ENCODE data around the gene RAPGEF4. TPM values are rescaled to one million over a fixed set of nuclear protein-coding genes. Genes with fewer than 3 reads are reported as not detected.

Gene RAPGEF4
- polyA plus RNA-seq, 1 experiment, result 1.3 TPM

- Histone ChIP-seq H3K4me3 (ENCODE audit: low read depth, low read length) (no peak overlapping the region), H3K9me3 (ENCODE audit: control insufficient read depth, insufficient read depth, low read length) (no peaks in the 10 kb centered on the region), H3K27me3 (ENCODE audit: control insufficient read depth, insufficient read depth, low read length) (no peaks in the 10 kb centered on the region), H3K27ac (ENCODE audit: low read depth, low read length) (peak overlapping the region; percentile 25)
- ChIA-PET CTCF (interaction anchor here (1.1 to 4.0 kb wide), 3 partner anchors 17 to 166 kb away, joined by 3 to 28 read pairs (median 6); no protein-coding TSS in a partner anchor), POLR2A (interaction anchor here (0.5 kb wide), 1 partner anchor 19 kb away, joined by 3 read pairs; no protein-coding TSS in a partner anchor)
- no peak for TF ChIP-seq CTCF (IDR thresholded peaks at IDR 0.05; ENCODE audit: low read depth, low read length)
- DNase-seq (ENCODE audit: low read depth, low spot score), result no peak
Observed at GRCh38 chr2:173044686-173045085, 309.0 kb downstream of the RAPGEF4 start.

- no peak for TF ChIP-seq CTCF (IDR thresholded peaks at IDR 0.05; ENCODE audit: low read depth, low read length)
- H3K9me3 ChIP-seq (ENCODE audit: control insufficient read depth, insufficient read depth, low read length), result no peaks in the 10 kb centered on the region
- no peaks in the 10 kb centered on the region for H3K27me3 ChIP-seq (ENCODE audit: control insufficient read depth, insufficient read depth, low read length)
- DNase-seq (ENCODE audit: low read depth, low spot score), result no peak
- ChIA-PET POLR2A (no interaction called here), CTCF (interaction anchor here (1.1 to 4.0 kb wide), 3 partner anchors 18 to 165 kb away, joined by 3 to 28 read pairs (median 6); no protein-coding TSS in a partner anchor)
- no peak overlapping the region for H3K4me3 ChIP-seq (ENCODE audit: low read depth, low read length)
- no peak overlapping the region for H3K27ac ChIP-seq (ENCODE audit: low read depth, low read length)
Observed at GRCh38 chr2:173045181-173045580, 309.5 kb downstream of the RAPGEF4 start.

GRCh38 chr2:173048522-173048896 lies 312.9 kb downstream of the RAPGEF4 start:
- H3K27me3 ChIP-seq (ENCODE audit: control insufficient read depth, insufficient read depth, low read length), result no peaks in the 10 kb centered on the region
- peak overlapping the region; percentile 49 for H3K27ac ChIP-seq (ENCODE audit: low read depth, low read length)
- ChIA-PET POLR2A (interaction anchor here (1.3 to 2.1 kb wide), 3 partner anchors 20 to 162 kb away, joined by 4 to 9 read pairs (median 8); no protein-coding TSS in a partner anchor), CTCF (interaction anchor here (0.7 to 1.9 kb wide), 3 partner anchors 17 to 162 kb away, joined by 4 to 11 read pairs (median 6); no protein-coding TSS in a partner anchor)
- no peak for TF ChIP-seq CTCF (IDR thresholded peaks at IDR 0.05; ENCODE audit: low read depth, low read length)
- no peak overlapping the region for H3K4me3 ChIP-seq (ENCODE audit: low read depth, low read length)
- no peak for DNase-seq (ENCODE audit: low read depth, low spot score)
- no peaks in the 10 kb centered on the region for H3K9me3 ChIP-seq (ENCODE audit: control insufficient read depth, insufficient read depth, low read length)

- CTCF ChIA-PET, result interaction anchor here (0.7 to 1.9 kb wide), 2 partner anchors 16 to 21 kb away, joined by 4 to 11 read pairs; no protein-coding TSS in a partner anchor
- no peak overlapping the region for H3K4me3 ChIP-seq (ENCODE audit: low read depth, low read length)
- no peaks in the 10 kb centered on the region for H3K9me3 ChIP-seq (ENCODE audit: control insufficient read depth, insufficient read depth, low read length)
- DNase-seq (ENCODE audit: low read depth, low spot score), result peak; percentile 90
- peak overlapping the region; percentile 49 for H3K27ac ChIP-seq (ENCODE audit: low read depth, low read length)
- no peak for TF ChIP-seq CTCF (IDR thresholded peaks at IDR 0.05; ENCODE audit: low read depth, low read length)
- H3K27me3 ChIP-seq (ENCODE audit: control insufficient read depth, insufficient read depth, low read length), result no peaks in the 10 kb centered on the region
- POLR2A ChIA-PET, result interaction anchor here (0.6 to 2.1 kb wide), 6 partner anchors 15 to 162 kb away, joined by 3 to 9 read pairs (median 4); no protein-coding TSS in a partner anchor
Observed at GRCh38 chr2:173048897-173049661, 313.4 kb downstream of the RAPGEF4 start.

DNA sequence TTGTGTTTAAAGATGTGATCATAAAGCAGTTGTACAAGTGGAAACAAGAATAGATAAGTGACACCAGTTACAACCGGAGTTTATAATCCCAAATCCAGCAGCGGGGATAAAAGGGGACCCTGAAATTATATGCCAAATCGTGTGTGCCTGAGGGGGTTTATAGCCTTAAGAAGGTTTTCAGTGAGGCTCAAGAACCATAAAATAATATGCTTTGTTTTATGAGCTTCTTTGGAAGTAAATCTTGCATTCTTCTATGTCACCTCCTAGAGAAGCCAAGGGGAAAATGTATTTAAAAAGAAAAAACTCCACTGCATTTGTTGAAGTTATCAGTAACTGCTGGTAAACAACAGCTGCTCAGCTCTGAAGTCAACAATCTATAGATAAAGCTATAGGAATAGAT lies 314.2 kb downstream of the RAPGEF4 start:
- CTCF ChIA-PET, result interaction anchor here (1.9 kb wide), 1 partner anchor 22 kb away, joined by 11 read pairs; no protein-coding TSS in a partner anchor
- POLR2A ChIA-PET, result interaction anchor here (0.6 to 2.1 kb wide), 5 partner anchors 14 to 40 kb away, joined by 3 to 9 read pairs (median 3); no protein-coding TSS in a partner anchor
- Histone ChIP-seq H3K27me3 (ENCODE audit: control insufficient read depth, insufficient read depth, low read length) (no peaks in the 10 kb centered on the region), H3K4me3 (ENCODE audit: low read depth, low read length) (no peak overlapping the region), H3K9me3 (ENCODE audit: control insufficient read depth, insufficient read depth, low read length) (no peaks in the 10 kb centered on the region), H3K27ac (ENCODE audit: low read depth, low read length) (no peak overlapping the region)
- TF ChIP-seq CTCF (IDR thresholded peaks at IDR 0.05; ENCODE audit: low read depth, low read length), result no peak
- DNase-seq (ENCODE audit: low read depth, low spot score), result no peak
